Measurements from ENCODE around the gene C12orf43. TPM values are rescaled to one million over a fixed set of nuclear protein-coding genes. Genes with fewer than 3 reads are reported as not detected.

Gene C12orf43
- total RNA-seq, 1 experiment from 2014 or later = 25.7 TPM

- no peaks in the 10 kb centered on the region for H3K9me3 Mint-ChIP-seq
- Histone ChIP-seq H3K9me3 (ENCODE audit: control insufficient read depth, low read depth, low read length) (no peaks in the 10 kb centered on the region), H3K56ac (ENCODE audit: insufficient read length, low read depth, low read length) (no peak overlapping the region), H3K18ac (ENCODE audit: insufficient read length, low read depth, low read length) (no peak overlapping the region), H2AK5ac (ENCODE audit: insufficient read length, low read length) (no peak overlapping the region), H3K27ac (ENCODE audit: insufficient read length, low read depth, low read length) (no peak overlapping the region), H4K91ac (ENCODE audit: insufficient read length, low read depth, low read length) (no peak overlapping the region), H3K79me1 (ENCODE audit: insufficient read depth, low read depth, low read length, poor library complexity, severe bottlenecking) (no peaks in the 10 kb centered on the region), H4K5ac (ENCODE audit: insufficient read length, low read depth, low read length) (no peak overlapping the region), H3K4me2 (ENCODE audit: insufficient read depth, insufficient read length, low read length) (no peak overlapping the region), H2BK15ac (ENCODE audit: low read depth, low read length) (no peak overlapping the region), H4K20me1 (ENCODE audit: control insufficient read depth, insufficient read depth, insufficient read length) (no peaks in the 10 kb centered on the region), H3K4ac (ENCODE audit: low read depth, low read length) (no peak overlapping the region), H3T11ph (ENCODE audit: low read length) (no peak overlapping the region), H3K14ac (ENCODE audit: insufficient read depth, low read length) (no peak overlapping the region), H2BK120ac (ENCODE audit: low read depth, low read length, poor library complexity, severe bottlenecking) (no peak overlapping the region), H2BK5ac (ENCODE audit: insufficient read length, low read length) (no peak overlapping the region), H2AFZ (ENCODE audit: low read length) (no peak overlapping the region), H3K23ac (ENCODE audit: insufficient read length, low read depth, low read length) (no peak overlapping the region), H3K9ac (ENCODE audit: extremely low read depth, insufficient read length, low read length) (no peak overlapping the region), H3K4me1 (ENCODE audit: insufficient read depth, low read length) (no peaks in the 10 kb centered on the region), H4K8ac (replicated peaks; ENCODE audit: insufficient read length, low read depth, low read length) (no peak overlapping the region), H2BK12ac (ENCODE audit: insufficient read length, low read depth, low read length) (no peak overlapping the region), H2BK20ac (ENCODE audit: low read depth, low read length, poor library complexity, severe bottlenecking) (no peak overlapping the region), H3K27me3 (ENCODE audit: insufficient read depth, low read length) (no peaks in the 10 kb centered on the region), H3K23me2 (ENCODE audit: insufficient read length, low read depth, low read length, poor library complexity, severe bottlenecking) (no peaks in the 10 kb centered on the region), H3K79me2 (ENCODE audit: insufficient read depth, low read length) (no peaks in the 10 kb centered on the region)
- no peak overlapping the region for H3K4me3 Mint-ChIP-seq
- TF ChIP-seq CTCF (conservative IDR thresholded peaks at IDR 0.05) = no peak
- peaks cover 6% of the 10 kb centered on the region for H3K27me3 Mint-ChIP-seq (ENCODE audit: low read depth)
- H3K4me1 Mint-ChIP-seq = peaks cover 3 to 5% of the 10 kb centered on the region in 2 experiments; a peak in 2 of 4 replicates
- H3K36me3 Mint-ChIP-seq (ENCODE audit: insufficient read depth in 1 of 3, low read depth in 3 of 3) = no peaks in the 10 kb centered on the region
- H3K27ac Mint-ChIP-seq = peak overlapping the region in 1 of 3 experiments; percentile 10; a peak in 1 of 7 replicates
- WGBS (ENCODE audit: extremely low coverage, insufficient read length, low lambda C conversion rate) = no CpG with 5 or more reads among the region's 6 CpGs
- no peak for DNase-seq
These were observed 20.6 kb upstream of the C12orf43 start for GRCh38 chr12:121036810-121037326.
